RPMI7951 (cell line): ENCODE results near the gene CEP63. TPM values are rescaled to one million over a fixed set of nuclear protein-coding genes. Genes with fewer than 3 reads are reported as not detected.

Experiments used
- total RNA-seq: library from RNA; depleted of rRNA; stranded (reverse); fragments of >200 nt; shearing (Covaris generic); gene quantifications from 2 replicates; pipeline ENCODE4 v1.2.3, GENCODE V29; 2014; rRNA removed

CEP63 gene
- total RNA-seq, 1 experiment from 2014 or later = 40.0 TPM

Other genes starting within 250 kb of the CEP63 start
- gene RYK, start 235.2 kb upstream of the CEP63 start, total RNA-seq = 88.9 and 89.6 TPM in 2 replicates
- gene AMOTL2, start 111.6 kb upstream of the CEP63 start, total RNA-seq = 13.1 and 15.1 TPM in 2 replicates
- gene ANAPC13, start 72 bp upstream of the CEP63 start, total RNA-seq = 116 and 132 TPM in 2 replicates
- not detected in 2 replicates for gene KY, start 165.0 kb downstream of the CEP63 start, total RNA-seq